Progenitor cell of endocrine pancreas (in vitro differentiated cells): ENCODE measurements around the gene KHDC3L. TPM values are rescaled to one million over a fixed set of nuclear protein-coding genes. Genes with fewer than 3 reads are reported as not detected.

Experiments used
- DNase-seq: peaks from one replicate; pipeline ENCODE4 v3.0.0; 2021; ENCODE audit warnings: low spot score; ENCODE audit not compliant: unreplicated experiment
- H3K27ac Mint-ChIP-seq: 2 replicates; pipeline ENCODE4 v1.8.0; 2021; ENCODE audit warnings: mild to moderate bottlenecking, moderate library complexity, mixed read lengths
- H3K27me3 Mint-ChIP-seq: 2 replicates; pipeline ENCODE4 v1.8.0; 2021; ENCODE audit warnings: mixed read lengths
- H3K36me3 Mint-ChIP-seq: 2 replicates; pipeline ENCODE4 v1.8.0; 2022; ENCODE audit warnings: mixed read lengths; ENCODE audit not compliant: insufficient read depth
- H3K4me1 Mint-ChIP-seq: 2 replicates; pipeline ENCODE4 v1.8.0; 2021; ENCODE audit warnings: low read depth, mixed read lengths
- H3K4me3 Mint-ChIP-seq: 2 replicates; pipeline ENCODE4 v1.8.0; 2021; ENCODE audit warnings: low read depth, mild to moderate bottlenecking, moderate library complexity, mixed read lengths
- H3K9me3 Mint-ChIP-seq: 2 replicates; pipeline ENCODE4 v1.8.0; 2021; ENCODE audit warnings: low read depth, mixed read lengths
- total RNA-seq: library from RNA; stranded (reverse); gene quantifications from 2 replicates; pipeline ENCODE4 v1.2.1, GENCODE V29; 2021
- TF ChIP-seq, protein P1 (sequence below): fragments of 200-600 bp; sonication (generic); IDR thresholded peaks from one replicate; pipeline ENCODE4 v1.5.0; 2021; ENCODE audit warnings: antibody characterized with exemption, mild to moderate bottlenecking; ENCODE audit not compliant: unreplicated experiment

KHDC3L gene
- total RNA-seq, 1 donor from 2014 or later = not detected

DNA sequence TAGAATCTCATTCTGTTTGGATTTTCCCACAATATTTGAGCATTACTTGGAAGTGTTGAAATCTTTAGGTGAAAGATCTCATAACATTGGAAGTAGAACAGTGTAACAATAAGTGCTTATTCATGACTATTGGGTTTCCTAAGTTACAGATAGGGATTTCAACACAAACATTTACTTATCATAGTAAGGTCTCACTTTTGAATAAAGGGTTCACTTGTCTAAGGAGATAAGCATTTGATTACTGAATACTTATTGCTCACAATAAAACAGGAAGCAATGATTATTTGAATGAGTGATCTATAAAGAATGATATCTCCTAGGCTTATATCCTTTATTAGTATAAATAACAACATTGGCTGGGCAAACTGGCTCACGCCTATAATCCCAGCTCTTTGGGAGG is 46.9 kb downstream of the KHDC3L start:
- Mint-ChIP-seq H3K27me3 (no peaks in the 10 kb centered on the region), H3K9me3 (no peaks in the 10 kb centered on the region), H3K4me3 (no peak overlapping the region), H3K36me3 (no peaks in the 10 kb centered on the region), H3K4me1 (peaks cover 2% of the 10 kb centered on the region), H3K27ac (no peak overlapping the region)
- no peak for DNase-seq
- TF ChIP-seq, protein P1, sequence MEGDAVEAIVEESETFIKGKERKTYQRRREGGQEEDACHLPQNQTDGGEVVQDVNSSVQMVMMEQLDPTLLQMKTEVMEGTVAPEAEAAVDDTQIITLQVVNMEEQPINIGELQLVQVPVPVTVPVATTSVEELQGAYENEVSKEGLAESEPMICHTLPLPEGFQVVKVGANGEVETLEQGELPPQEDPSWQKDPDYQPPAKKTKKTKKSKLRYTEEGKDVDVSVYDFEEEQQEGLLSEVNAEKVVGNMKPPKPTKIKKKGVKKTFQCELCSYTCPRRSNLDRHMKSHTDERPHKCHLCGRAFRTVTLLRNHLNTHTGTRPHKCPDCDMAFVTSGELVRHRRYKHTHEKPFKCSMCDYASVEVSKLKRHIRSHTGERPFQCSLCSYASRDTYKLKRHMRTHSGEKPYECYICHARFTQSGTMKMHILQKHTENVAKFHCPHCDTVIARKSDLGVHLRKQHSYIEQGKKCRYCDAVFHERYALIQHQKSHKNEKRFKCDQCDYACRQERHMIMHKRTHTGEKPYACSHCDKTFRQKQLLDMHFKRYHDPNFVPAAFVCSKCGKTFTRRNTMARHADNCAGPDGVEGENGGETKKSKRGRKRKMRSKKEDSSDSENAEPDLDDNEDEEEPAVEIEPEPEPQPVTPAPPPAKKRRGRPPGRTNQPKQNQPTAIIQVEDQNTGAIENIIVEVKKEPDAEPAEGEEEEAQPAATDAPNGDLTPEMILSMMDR = no peak

DNA sequence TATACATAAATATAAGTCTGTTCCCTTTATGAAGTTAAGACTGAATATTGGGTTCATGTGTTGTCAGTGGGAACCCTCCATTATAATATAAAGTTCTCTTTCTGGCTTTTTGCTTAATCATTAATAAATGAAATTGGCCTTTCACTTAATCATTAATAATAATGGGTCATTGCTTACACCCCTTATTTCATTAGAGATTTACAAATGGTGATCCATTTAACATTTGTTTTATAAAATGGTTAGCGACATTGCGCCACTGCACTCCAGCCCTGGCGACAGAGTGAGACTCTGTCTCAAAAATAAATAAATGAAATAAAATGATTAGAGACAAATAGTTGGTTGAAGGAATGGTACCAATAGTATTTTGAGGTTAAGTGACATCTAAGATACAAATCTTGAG is 50.6 kb downstream of the KHDC3L start:
- Mint-ChIP-seq H3K27ac (no peak overlapping the region), H3K9me3 (no peaks in the 10 kb centered on the region), H3K27me3 (no peaks in the 10 kb centered on the region), H3K4me1 (peaks cover 2% of the 10 kb centered on the region), H3K36me3 (no peaks in the 10 kb centered on the region), H3K4me3 (no peak overlapping the region)
- TF ChIP-seq, protein P1 = no peak
- DNase-seq = no peak

Other genes with a start within 250 kb of the KHDC3L start
- gene KHDC1L, start 137.2 kb upstream of the KHDC3L start, total RNA-seq = not detected in 2 replicates
- gene KHDC1, start 99.5 kb upstream of the KHDC3L start, total RNA-seq = 7.9 and 8.0 TPM in 2 replicates
- gene DPPA5, start 8.4 kb upstream of the KHDC3L start, total RNA-seq = not detected in 2 replicates
- gene OOEP, start 7.2 kb downstream of the KHDC3L start, total RNA-seq = not detected in 2 replicates
- not detected in 2 replicates for gene DDX43, start 32.2 kb downstream of the KHDC3L start, total RNA-seq
- 0.24 and 0.31 TPM in 2 replicates for gene CGAS, start 89.6 kb downstream of the KHDC3L start, total RNA-seq
- gene MTO1, start 99.1 kb downstream of the KHDC3L start, total RNA-seq = 20.5 and 27.5 TPM in 2 replicates
- 12,032 and 12,129 TPM in 2 replicates for gene EEF1A1, start 158.4 kb downstream of the KHDC3L start, total RNA-seq